GM11168 (cell line): ENCODE data around the gene ZBBX.

Experiments
- in situ Hi-C: fragments of 300-500 bp; cut with MboI; formaldehyde crosslinking; loops from one replicate; pipeline ENCODE4 v1.12.0; 2022; ENCODE audit warnings: low sequenced_read_pairs; ENCODE audit not compliant: unreplicated experiment

The ZBBX gene

GRCh38 chr3:167318996-167319615 lies 61.0 kb downstream of the ZBBX start:
- in situ Hi-C loops, result no loop called here

DNA sequence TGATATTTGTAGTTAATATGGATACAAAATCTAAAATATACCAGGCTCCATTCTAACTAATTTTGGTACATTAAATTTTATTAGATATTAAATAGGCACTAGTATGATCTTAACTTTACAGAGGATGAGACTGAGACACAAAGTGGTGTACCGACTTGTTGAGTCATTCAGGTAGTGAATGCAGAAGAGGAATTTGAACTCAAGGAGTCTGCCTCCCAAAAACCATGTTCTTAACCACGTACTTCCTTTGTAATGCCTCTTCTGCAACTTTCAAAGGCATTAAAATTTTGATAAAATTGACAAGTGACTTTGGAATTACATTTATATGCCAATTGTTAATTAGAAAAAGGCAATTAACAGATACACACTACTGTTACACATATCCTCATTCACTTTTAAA lies 61.8 kb downstream of the ZBBX start:
- in situ Hi-C loops, result no loop called here

DNA sequence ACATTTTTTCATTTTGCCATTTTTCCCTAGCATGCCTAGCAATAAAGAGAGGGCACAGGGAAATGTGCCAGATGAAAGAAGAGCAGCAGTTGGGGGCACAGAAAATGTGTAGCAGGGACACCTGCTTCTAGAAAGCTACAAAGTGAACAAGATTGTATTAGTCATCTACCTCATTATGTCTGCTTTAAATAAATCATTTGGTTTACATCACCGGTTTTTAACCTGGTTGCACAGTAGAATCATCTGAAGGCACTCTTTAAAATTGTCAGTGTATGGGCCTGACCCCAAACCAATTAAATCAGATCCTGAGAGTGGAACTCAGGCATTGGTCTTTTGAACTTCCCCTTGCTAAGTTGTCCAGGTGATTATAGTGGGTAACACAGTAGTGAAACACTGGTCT lies 73.8 kb downstream of the ZBBX start:
- in situ Hi-C loops, result no loop called here

- in situ Hi-C loops, result no loop called here
These were observed 74.7 kb downstream of the ZBBX start for GRCh38 chr3:167305340-167305890.

DNA sequence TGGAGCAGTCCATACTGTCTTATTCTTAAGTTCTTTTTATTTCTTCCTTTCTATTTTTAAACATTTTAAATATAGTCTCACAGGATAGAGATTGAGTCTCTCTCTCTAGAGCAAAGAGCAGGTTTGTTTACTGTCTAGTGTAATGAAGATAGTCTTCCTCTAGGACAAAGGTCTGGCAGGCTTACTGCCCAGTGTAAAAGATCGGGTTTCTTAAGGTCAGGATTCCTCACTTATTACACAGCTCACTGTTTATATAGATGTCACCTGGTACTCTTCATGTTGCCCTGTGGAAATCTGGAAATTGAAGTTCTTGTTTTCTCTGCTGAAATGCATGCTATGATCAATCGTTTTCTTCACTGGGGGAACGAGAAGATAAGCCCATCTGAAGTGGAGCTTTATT lies 76.0 kb downstream of the ZBBX start:
- in situ Hi-C loops, result no loop called here

- in situ Hi-C loops, result no loop called here
These were observed 77.4 kb downstream of the ZBBX start for GRCh38 chr3:167302678-167303077.

GRCh38 chr3:167300207-167300606 lies 79.9 kb downstream of the ZBBX start:
- in situ Hi-C loops, result no loop called here

DNA sequence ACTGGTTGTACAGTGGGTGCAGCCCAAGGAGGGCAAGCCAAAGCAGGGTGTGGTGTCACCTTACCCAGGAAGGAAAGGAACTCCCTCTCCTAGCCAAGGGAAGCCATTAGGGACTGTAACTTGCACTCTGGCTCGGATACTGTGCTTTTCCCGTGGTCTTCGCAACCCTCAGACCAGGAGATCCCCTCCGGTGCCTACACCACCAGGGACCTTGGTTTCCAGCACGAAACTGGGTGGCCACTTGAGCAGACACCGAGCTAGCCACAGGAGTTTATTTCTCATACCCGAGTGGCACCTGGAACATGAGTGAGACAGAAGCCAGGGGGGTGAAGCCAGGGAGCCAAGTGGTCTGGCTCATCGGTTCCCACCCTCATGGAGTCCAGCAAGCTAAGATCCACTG lies 90.7 kb downstream of the ZBBX start:
- in situ Hi-C loops, result no loop called here

DNA sequence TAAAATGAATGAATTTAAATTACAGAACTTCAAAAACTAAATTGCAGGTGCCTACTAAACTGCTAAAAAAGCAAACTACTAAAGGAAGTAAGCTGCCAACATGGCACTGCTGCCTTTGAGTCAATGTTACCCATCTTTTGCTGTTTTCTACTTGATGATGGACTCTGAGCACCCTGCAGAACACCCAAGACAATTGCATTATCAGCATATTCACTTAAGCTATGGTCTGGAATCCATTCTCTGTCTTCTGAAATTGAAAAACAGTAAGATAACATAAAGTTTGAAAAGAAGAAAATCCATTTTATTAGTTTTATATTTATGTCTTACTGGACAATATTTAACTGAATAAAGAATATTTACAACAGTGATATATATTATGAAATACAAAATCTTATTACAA lies 91.4 kb downstream of the ZBBX start:
- in situ Hi-C loops, result no loop called here

DNA sequence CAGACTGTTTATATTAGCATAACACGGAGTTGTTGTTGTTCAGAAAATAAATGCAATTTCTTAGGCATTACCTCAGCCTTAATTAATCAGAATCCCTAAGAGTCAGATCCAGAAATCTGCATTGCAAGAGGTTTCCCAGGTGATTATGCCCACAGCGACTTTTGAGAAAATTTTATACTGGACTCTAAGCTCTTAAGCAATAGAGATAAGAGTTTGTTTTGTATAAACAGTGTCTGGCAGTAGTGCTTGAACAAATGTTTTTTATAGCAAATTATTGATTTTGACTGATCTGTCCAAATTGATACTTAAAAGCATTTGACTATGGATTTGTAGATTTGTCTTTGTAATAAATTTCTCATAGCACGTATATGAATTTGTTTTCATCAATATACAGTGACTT lies 92.8 kb downstream of the ZBBX start:
- in situ Hi-C loops, result no loop called here

- in situ Hi-C loops, result no loop called here
These were observed 105.8 kb downstream of the ZBBX start for GRCh38 chr3:167274141-167274874.

- in situ Hi-C loops, result no loop called here
These were observed 127.1 kb downstream of the ZBBX start for GRCh38 chr3:167253037-167253436.

- in situ Hi-C loops, result no loop called here
These were observed 128.4 kb downstream of the ZBBX start for GRCh38 chr3:167251678-167252077.

DNA sequence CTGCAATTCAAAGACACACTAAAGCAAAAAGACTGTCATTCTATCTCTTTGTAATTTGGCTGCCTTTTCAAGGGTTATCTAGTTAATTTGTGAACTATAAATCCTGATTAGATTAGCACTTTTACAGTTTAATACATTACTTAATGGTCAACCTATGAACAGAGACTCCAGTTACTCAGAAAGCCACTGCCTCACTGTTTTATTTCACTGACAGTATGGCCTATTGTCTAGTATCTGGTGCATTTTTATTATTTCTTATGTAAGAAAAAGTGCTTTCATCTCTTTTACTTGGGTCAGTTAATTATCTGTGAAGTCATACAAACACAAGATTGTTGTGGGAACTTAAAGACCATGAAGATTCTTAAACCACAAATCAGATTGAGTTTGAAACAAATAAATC lies 133.8 kb downstream of the ZBBX start:
- in situ Hi-C loops, result no loop called here

DNA sequence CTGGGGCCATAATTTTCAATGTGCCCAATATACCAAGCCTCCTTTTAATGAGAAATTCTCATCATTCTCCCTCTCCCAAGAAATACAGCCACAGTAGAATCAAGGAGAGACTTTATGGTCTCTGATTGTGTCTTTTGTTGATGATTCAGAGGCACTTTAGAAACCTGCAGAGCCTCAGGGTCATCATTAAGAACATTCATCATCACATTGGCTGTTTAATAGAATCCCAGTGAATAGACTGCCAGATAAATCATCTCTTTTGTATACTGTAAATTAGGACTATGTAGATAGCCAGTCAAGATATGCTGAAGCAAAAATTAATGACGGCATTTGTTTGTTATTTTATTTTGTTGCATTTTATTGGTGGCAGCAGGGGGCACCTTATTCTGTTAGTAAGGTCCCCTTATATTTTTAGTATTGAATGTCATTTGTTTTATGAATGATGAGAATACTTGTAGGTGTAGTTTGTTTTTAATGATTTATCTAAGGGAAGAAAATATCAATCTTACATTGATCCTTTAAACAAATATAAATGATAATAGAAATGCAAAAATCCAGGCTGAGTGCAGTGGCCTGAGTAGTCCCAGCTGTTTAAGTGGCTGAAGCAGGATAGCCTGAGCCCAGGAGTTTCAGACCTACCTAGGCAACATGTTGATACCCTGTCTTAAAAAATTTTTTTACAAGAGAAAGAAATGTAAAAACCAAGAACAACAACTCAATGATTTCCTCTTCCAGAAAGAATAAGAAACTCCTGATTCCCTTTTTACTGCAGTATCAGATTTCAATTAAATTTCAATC lies 138.8 kb downstream of the ZBBX start:
- in situ Hi-C loops, result no loop called here

DNA sequence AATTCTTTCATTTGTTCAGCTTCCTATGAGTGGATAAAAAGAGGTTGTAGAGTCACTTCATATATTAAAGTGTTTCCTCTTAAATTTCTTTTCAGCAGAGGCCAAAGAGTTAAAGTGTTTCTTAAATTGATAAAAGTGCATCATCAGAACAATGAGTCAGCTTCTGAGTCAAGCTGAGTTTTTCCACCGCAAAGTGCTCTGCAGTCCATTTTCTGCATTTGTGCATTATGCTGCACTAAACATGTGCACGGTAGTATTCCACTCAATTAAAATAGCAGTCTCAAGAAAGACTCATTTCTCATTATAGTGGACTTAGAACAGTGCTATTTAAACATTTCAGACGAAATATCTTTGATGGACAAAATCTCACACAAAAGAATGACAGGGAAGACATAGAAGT lies 152.0 kb downstream of the ZBBX start:
- in situ Hi-C loops, result no loop called here

DNA sequence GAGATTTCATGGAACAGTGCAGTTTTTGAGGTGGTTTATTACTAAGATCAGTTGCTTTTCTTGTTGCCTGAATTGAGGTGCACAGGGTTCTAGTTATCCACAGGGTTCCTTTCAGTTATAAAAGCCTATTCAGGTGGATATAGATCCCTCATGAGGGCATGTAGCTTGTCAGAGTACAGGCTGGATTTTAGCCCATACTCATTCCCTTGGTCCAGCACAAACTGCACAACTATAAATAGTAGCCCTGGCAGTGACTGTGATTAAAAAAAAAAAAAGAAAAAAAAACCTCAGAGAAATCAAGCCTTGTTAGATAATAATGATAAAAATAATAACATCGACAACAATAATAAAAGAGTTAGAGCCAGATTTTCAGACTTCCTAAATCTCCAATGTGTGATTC lies 154.3 kb downstream of the ZBBX start:
- in situ Hi-C loops, result no loop called here

DNA sequence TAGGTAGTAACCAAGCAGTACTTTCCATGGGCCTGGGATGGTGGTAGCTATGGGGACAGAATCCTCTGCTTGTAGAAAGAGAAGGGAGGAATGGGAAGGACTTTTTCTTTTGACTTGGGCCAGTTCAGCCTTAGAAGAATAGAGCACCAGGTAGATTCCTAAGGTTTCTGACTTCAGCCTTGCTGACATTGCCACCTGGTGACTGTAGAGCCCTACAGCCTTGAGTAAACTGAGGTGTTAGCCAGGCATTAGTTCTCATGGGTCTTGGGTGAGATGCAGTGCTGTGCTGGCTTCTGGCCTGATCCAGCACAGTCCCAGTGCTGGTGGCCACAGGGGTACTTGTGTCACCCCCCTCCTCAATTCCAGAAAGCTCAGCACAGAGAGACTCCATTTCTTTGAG lies 171.1 kb downstream of the ZBBX start:
- in situ Hi-C loops, result no loop called here

GRCh38 chr3:167203062-167203461 lies 177.0 kb downstream of the ZBBX start:
- in situ Hi-C loops, result no loop called here

- in situ Hi-C loops, result no loop called here
These were observed 181.0 kb downstream of the ZBBX start for GRCh38 chr3:167198949-167199600.
